RCC 7860 (cell line): ENCODE results near the gene HOXC4.
"Not testable (repeated sequence)": the region's sequence is repeated elsewhere in the genome, so short reads cannot be mapped to it uniquely, and the experiment has no call there.

Experiments used
- DNase-seq: peaks from one replicate; pipeline ENCODE4 v3.0.0-alpha.2; 2015; ENCODE audit warnings: low spot score
- FAIRE-seq: peaks from 2 replicates; lab custom pipeline; 2012; peaks lifted over from hg19 to GRCh38; lab: Jason Lieb, UNC

The HOXC4 gene

GRCh38 chr12:54053003-54053750, 458 bp upstream of the HOXC4 start:
- no peak for DNase-seq
- no peak for FAIRE-seq

- FAIRE-seq, result no peak
- no peak for DNase-seq
Observed at GRCh38 chr12:54054742-54055194, 1.1 kb downstream of the HOXC4 start.

- DNase-seq (no peak), FAIRE-seq (no peak)
Observed at GRCh38 chr12:54055552-54055951, 1.9 kb downstream of the HOXC4 start.

- DNase-seq, result no peak
- no peak for FAIRE-seq
Observed at GRCh38 chr12:54056110-54056509, 2.5 kb downstream of the HOXC4 start.

- DNase-seq (no peak), FAIRE-seq (no peak)
Observed at GRCh38 chr12:54058128-54058768, 4.6 kb downstream of the HOXC4 start.

GRCh38 chr12:54059668-54060067, 6.0 kb downstream of the HOXC4 start:
- DNase-seq (no peak), FAIRE-seq (no peak)

- DNase-seq (no peak), FAIRE-seq (no peak)
Observed at GRCh38 chr12:54060174-54060974, 6.7 kb downstream of the HOXC4 start.

- DNase-seq (no peak), FAIRE-seq (no peak)
Observed at GRCh38 chr12:54060975-54061778, 7.5 kb downstream of the HOXC4 start.

GRCh38 chr12:54065677-54066076, 12.0 kb downstream of the HOXC4 start:
- FAIRE-seq (no peak), DNase-seq (no peak)

- no peak for FAIRE-seq
- no peak for DNase-seq
Observed at GRCh38 chr12:54066408-54066807, 12.8 kb downstream of the HOXC4 start.

- DNase-seq (no peak), FAIRE-seq (no peak)
Observed at GRCh38 chr12:54068418-54069070, 14.9 kb downstream of the HOXC4 start.

- DNase-seq (no peak), FAIRE-seq (no peak)
Observed at GRCh38 chr12:54071942-54072341, 18.3 kb downstream of the HOXC4 start.

GRCh38 chr12:54074308-54074707, 20.7 kb downstream of the HOXC4 start:
- no peak for FAIRE-seq

GRCh38 chr12:54075409-54075808, 21.8 kb downstream of the HOXC4 start:
- FAIRE-seq, result no peak
- no peak for DNase-seq

More at GRCh38 chr12:54074308-54074707, 20.7 kb downstream of the HOXC4 start:
- no peak for DNase-seq

GRCh38 chr12:54075974-54076373, 22.3 kb downstream of the HOXC4 start:
- DNase-seq (no peak), FAIRE-seq (no peak)

- not testable (repeated sequence) for FAIRE-seq
Observed at GRCh38 chr12:54077843-54078242, 24.2 kb downstream of the HOXC4 start.

GRCh38 chr12:54079115-54079514, 25.5 kb downstream of the HOXC4 start:
- not testable (repeated sequence) for DNase-seq, FAIRE-seq

More at GRCh38 chr12:54077843-54078242, 24.2 kb downstream of the HOXC4 start:
- DNase-seq, result not testable (repeated sequence)

GRCh38 chr12:54080008-54080924, 26.6 kb downstream of the HOXC4 start:
- not testable (repeated sequence) for DNase-seq, FAIRE-seq

- not testable (repeated sequence) for FAIRE-seq
Observed at GRCh38 chr12:54081053-54081514, 27.4 kb downstream of the HOXC4 start.

More at GRCh38 chr12:54081053-54081514, 27.4 kb downstream of the HOXC4 start:
- DNase-seq, result not testable (repeated sequence)
